HEK293 (cell line): ENCODE data around the gene YIPF3.
A peak's percentile ranks its signal among the peaks of the same experiment; 100 is the strongest.

Experiments used
- CTCF ChIA-PET: fragments of 350-600 bp; formaldehyde crosslinking; extraction: SDS; loops from one replicate; lab custom pipeline; 2021; ENCODE audit warnings: antibody characterized with exemption; lab: Yijun Ruan, JAX
- POLR2A ChIA-PET: fragments of 300-600 bp; formaldehyde crosslinking; extraction: SDS; loops from one replicate; lab custom pipeline; 2020; ENCODE audit warnings: antibody characterized with exemption, inconsistent platforms; lab: Yijun Ruan, JAX
- H3K27ac ChIP-seq: fragments of 200-500 bp; sonication (Bioruptor generic); 2 replicates; pipeline ENCODE4 v1.5.1; 2014; ENCODE audit warnings: low read depth, low read length, control low read depth, inconsistent platforms; ENCODE audit errors: extremely low read depth
- H3K36me3 ChIP-seq, 2 experiments: fragments of 200-500 bp in 1 of 2; sonication (Bioruptor generic) in 1 of 2; 1 replicate in 1 of 2; 2 replicates in 1 of 2; pipeline ENCODE4 v1.5.1; 2014 to 2017; ENCODE audit warnings: inconsistent platforms in 2 of 2, low read length in 2 of 2; ENCODE audit not compliant: control insufficient read depth in 2 of 2, insufficient read depth in 1 of 2
- H3K4me1 ChIP-seq: fragments of 200-500 bp; sonication (Bioruptor generic); 2 replicates; pipeline ENCODE4 v1.5.1; 2014; ENCODE audit warnings: mild to moderate bottlenecking, low read length, inconsistent platforms; ENCODE audit not compliant: control insufficient read depth, insufficient read depth
- H3K4me3 ChIP-seq: 2 replicates; pipeline ENCODE4 v1.5.1; 2011; ENCODE audit warnings: low read depth, mild to moderate bottlenecking, control low read depth, low read length, moderate library complexity
- H3K9me3 ChIP-seq: fragments of 200-500 bp; sonication (Bioruptor generic); 2 replicates; pipeline ENCODE4 v1.5.1; 2014; ENCODE audit warnings: low read depth, low read length, inconsistent platforms; ENCODE audit not compliant: control insufficient read depth, insufficient read depth
- EGR2 ChIP-seq: fragments of 450-650 bp; formaldehyde crosslinking; IDR thresholded peaks from 2 replicates; pipeline ENCODE4 v1.5.1; 2016; ENCODE audit warnings: low read depth, missing biosample characterization, missing genetic modification characterization
- GLI4 ChIP-seq: fragments of 450-650 bp; formaldehyde crosslinking; IDR thresholded peaks from 2 replicates; pipeline ENCODE4 v1.5.1; 2016; ENCODE audit warnings: missing biosample characterization, missing genetic modification characterization
- OSR2 ChIP-seq: fragments of 450-650 bp; formaldehyde crosslinking; IDR thresholded peaks from 2 replicates; pipeline ENCODE4 v1.5.1; 2016; ENCODE audit warnings: missing biosample characterization, missing genetic modification characterization
- RBAK ChIP-seq: fragments of 450-650 bp; formaldehyde crosslinking; IDR thresholded peaks from 2 replicates; pipeline ENCODE4 v1.5.1; 2016; ENCODE audit warnings: missing biosample characterization, missing genetic modification characterization
- REPIN1 ChIP-seq: fragments of 450-650 bp; formaldehyde crosslinking; IDR thresholded peaks from 2 replicates; pipeline ENCODE4 v1.5.1; 2017; ENCODE audit warnings: missing biosample characterization, missing genetic modification characterization, low read depth
- SCRT1 ChIP-seq: fragments of 450-650 bp; formaldehyde crosslinking; IDR thresholded peaks from 2 replicates; pipeline ENCODE4 v1.5.1; 2016; ENCODE audit warnings: missing biosample characterization, missing genetic modification characterization, borderline replicate concordance
- SCRT2 ChIP-seq: fragments of 450-650 bp; formaldehyde crosslinking; IDR thresholded peaks from 2 replicates; pipeline ENCODE4 v1.5.1; 2016; ENCODE audit warnings: missing biosample characterization, missing genetic modification characterization
- TCF7L2 ChIP-seq: IDR thresholded peaks from 2 replicates; pipeline ENCODE4 v1.6.1; 2011; ENCODE audit warnings: low read depth, mild to moderate bottlenecking, inconsistent platforms, low read length, moderate library complexity, borderline replicate concordance
- TSHZ1 ChIP-seq: fragments of 450-650 bp; formaldehyde crosslinking; IDR thresholded peaks from 2 replicates; pipeline ENCODE4 v1.5.1; 2016; ENCODE audit warnings: missing biosample characterization, missing genetic modification characterization, borderline replicate concordance
- ZBTB11 ChIP-seq: fragments of 450-650 bp; formaldehyde crosslinking; conservative IDR thresholded peaks from 2 replicates; pipeline ENCODE4 v1.5.1; 2016; ENCODE audit warnings: low read depth, missing biosample characterization, missing genetic modification characterization
- ZBTB26 ChIP-seq: fragments of 450-650 bp; formaldehyde crosslinking; optimal IDR thresholded peaks from 2 replicates; pipeline ENCODE3; 2016; ENCODE audit warnings: missing biosample characterization, mild to moderate bottlenecking, missing genetic modification characterization
- ZNF248 ChIP-seq: fragments of 450-650 bp; formaldehyde crosslinking; IDR thresholded peaks from 2 replicates; pipeline ENCODE4 v1.5.1; 2017; ENCODE audit warnings: missing biosample characterization, missing genetic modification characterization
- ZNF366 ChIP-seq: fragments of 450-650 bp; formaldehyde crosslinking; conservative IDR thresholded peaks from 2 replicates; pipeline ENCODE4 v1.5.1; 2016; ENCODE audit warnings: missing biosample characterization, missing genetic modification characterization
- ZNF391 ChIP-seq: fragments of 450-650 bp; formaldehyde crosslinking; IDR thresholded peaks from 2 replicates; pipeline ENCODE4 v1.5.1; 2016; ENCODE audit warnings: low read depth, missing biosample characterization, missing genetic modification characterization, borderline replicate concordance
- ZNF473 ChIP-seq: fragments of 450-650 bp; formaldehyde crosslinking; IDR thresholded peaks from 2 replicates; pipeline ENCODE4 v1.5.1; 2017; ENCODE audit warnings: missing biosample characterization, missing genetic modification characterization
- ZNF48 ChIP-seq: fragments of 450-650 bp; formaldehyde crosslinking; IDR thresholded peaks from 2 replicates; pipeline ENCODE4 v1.5.1; 2016; ENCODE audit warnings: missing biosample characterization, missing genetic modification characterization
- ZNF513 ChIP-seq: fragments of 450-650 bp; IDR thresholded peaks from 2 replicates; pipeline ENCODE4 v1.5.1; 2018; ENCODE audit warnings: missing biosample characterization, missing genetic modification characterization
- ZNF600 ChIP-seq: fragments of 450-650 bp; formaldehyde crosslinking; IDR thresholded peaks from 2 replicates; pipeline ENCODE4 v1.5.1; 2016; ENCODE audit warnings: missing biosample characterization, missing genetic modification characterization
- ZNF830 ChIP-seq: fragments of 450-650 bp; IDR thresholded peaks from 2 replicates; pipeline ENCODE4 v1.5.0; 2018; ENCODE audit warnings: missing biosample characterization, missing genetic modification characterization, low read depth, mild to moderate bottlenecking, moderate library complexity
- ZSCAN18 ChIP-seq: fragments of 450-650 bp; formaldehyde crosslinking; IDR thresholded peaks from 2 replicates; pipeline ENCODE4 v1.5.1; 2016; ENCODE audit warnings: missing biosample characterization, missing genetic modification characterization
- ZSCAN23 ChIP-seq: fragments of 450-650 bp; formaldehyde crosslinking; IDR thresholded peaks from 2 replicates; pipeline ENCODE4 v1.5.1; 2016; ENCODE audit warnings: missing biosample characterization, missing genetic modification characterization
- TF ChIP-seq, protein P1 (sequence below): IDR thresholded peaks from 2 replicates; pipeline ENCODE4 v1.6.1; 2011; ENCODE audit warnings: mild to moderate bottlenecking, low read depth, low read length, borderline replicate concordance

Gene YIPF3

DNA sequence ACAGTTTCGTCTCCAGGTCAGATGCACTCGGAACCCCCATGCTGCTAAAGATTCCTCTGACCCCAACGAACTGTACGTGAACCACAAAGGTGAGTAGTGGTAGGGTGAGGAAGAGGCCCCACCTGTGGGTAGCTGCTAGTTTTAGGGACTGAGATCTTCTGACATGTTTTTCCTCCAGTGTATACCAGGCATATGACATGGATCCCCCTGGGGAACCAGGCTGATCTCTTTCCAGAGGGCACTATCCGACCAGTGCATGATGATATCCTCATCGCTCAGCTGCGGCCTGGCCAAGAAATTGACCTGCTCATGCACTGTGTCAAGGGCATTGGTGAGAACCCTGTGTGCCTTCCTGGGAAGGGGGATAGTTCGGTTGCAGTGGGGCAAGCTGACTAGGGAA, 3.4 kb upstream of the YIPF3 start (continued):
- no peak for TF ChIP-seq TSHZ1
- TF ChIP-seq SCRT2 (tag by site-specific recombination), result no peak

DNA sequence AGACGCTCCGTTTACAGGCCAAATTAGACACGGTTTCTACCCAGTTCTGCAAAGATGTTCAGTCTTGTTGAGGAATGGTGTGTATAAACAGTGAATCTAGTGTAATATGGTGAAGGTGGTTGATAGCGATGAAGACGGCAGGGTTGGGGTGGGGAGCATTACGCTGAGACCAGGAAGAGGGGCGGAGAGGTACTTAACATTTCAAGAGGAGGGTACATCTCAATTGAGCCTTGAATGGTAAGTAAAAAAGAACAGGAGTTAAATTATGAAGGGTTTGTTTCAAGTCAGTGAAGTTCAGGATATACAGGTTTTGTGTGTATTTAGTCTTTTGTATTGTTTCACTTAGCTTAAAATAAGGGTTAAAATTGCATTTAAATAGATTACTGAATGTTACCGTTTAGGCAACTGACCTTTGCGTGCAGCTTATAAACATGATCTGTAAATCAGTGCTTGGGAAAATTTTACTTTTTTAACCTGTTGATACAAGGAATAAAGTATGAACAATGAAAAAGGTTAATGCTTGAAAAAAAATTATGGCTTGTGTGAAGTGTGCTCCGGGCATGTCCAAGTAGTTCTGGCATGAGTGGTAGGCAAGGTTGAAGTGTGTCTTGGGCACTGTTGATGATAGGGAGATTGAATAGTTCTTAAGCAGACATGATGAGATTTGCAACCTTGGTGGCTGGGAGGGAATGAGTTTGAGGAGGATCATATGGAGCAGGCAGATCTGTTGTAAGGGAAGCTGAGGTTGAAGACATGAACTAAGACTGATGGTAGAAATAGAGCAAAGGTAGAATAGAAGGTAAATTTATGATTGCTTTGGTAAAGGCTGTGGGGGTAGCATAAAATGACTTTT, 1.0 kb upstream of the YIPF3 start:
- ChIA-PET CTCF (interaction anchor here (0.7 to 2.6 kb wide), 6 partner anchors 8 to 183 kb away, joined by 3 to 20 read pairs (median 4); no protein-coding TSS in a partner anchor), POLR2A (interaction anchor here (0.7 to 2.1 kb wide), 12 partner anchors 9 to 588 kb away, joined by 3 to 14 read pairs (median 5); partner anchors contain the start of genes ABCC10, CNPY3, CUL7 and GTPBP2)
- Histone ChIP-seq H3K4me1 (peaks cover 9% of the 10 kb centered on the region; the same call in 1 of the 2 replicates), H3K9me3 (no peaks in the 10 kb centered on the region), H3K4me3 (peak overlapping the region; percentile 88), H3K27ac (peak overlapping the region; percentile 57), H3K36me3 (peaks cover 25 to 72% of the 10 kb centered on the region in 2 experiments)
- TF ChIP-seq REPIN1 (tag by site-specific recombination) (no peak), ZNF513 (tag by site-specific recombination) (no peak), RBAK (tag by site-specific recombination) (peak; percentile 29; the same call in 1 of the 2 replicates), TCF7L2 (no peak), ZNF473 (tag by site-specific recombination) (no peak), ZNF248 (tag by site-specific recombination) (no peak), ZNF830 (tag by site-specific recombination) (no peak), ZNF48 (no peak), SCRT1 (tag by site-specific recombination) (no peak), GLI4 (0 out of 2 replicates have a peak, but pooled peaks have one; percentile 12), ZNF600 (tag by site-specific recombination) (peak; percentile 64), ZSCAN23 (tag by site-specific recombination) (no peak), SCRT2 (tag by site-specific recombination) (peak; percentile 92), ZBTB26 (no peak), EGR2 (tag by site-specific recombination) (no peak), OSR2 (tag by site-specific recombination) (no peak), ZNF366 (tag by site-specific recombination) (peak; percentile 17; the same call in 1 of the 2 replicates), ZBTB11 (no peak), ZSCAN18 (0 out of 2 replicates have a peak, but pooled peaks have one; percentile 36), ZNF391 (tag by site-specific recombination) (no peak)
- TF ChIP-seq, protein P1, sequence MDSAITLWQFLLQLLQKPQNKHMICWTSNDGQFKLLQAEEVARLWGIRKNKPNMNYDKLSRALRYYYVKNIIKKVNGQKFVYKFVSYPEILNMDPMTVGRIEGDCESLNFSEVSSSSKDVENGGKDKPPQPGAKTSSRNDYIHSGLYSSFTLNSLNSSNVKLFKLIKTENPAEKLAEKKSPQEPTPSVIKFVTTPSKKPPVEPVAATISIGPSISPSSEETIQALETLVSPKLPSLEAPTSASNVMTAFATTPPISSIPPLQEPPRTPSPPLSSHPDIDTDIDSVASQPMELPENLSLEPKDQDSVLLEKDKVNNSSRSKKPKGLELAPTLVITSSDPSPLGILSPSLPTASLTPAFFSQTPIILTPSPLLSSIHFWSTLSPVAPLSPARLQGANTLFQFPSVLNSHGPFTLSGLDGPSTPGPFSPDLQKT, result no peak
